AG10803 (cell line): Measurements from ENCODE around the gene OR5K3.
"Not testable (repeated sequence)": the region's sequence is repeated elsewhere in the genome, so short reads cannot be mapped to it uniquely, and the experiment has no call there.

Source experiments
- DNase-seq: peaks from one replicate; pipeline ENCODE4 v3.0.0; 2010; ENCODE audit warnings: low read depth
- H3K4me3 ChIP-seq: 2 replicates; pipeline ENCODE4 v1.5.1; 2011; ENCODE audit warnings: mild to moderate bottlenecking, low read length, control low read depth
- CTCF ChIP-seq: conservative IDR thresholded peaks from 2 replicates; pipeline ENCODE4 v1.5.1; 2011; ENCODE audit warnings: mild to moderate bottlenecking, low read length, control low read depth, inconsistent platforms

The OR5K3 gene

GRCh38 chr3:98376631-98377030 lies 13.8 kb upstream of the OR5K3 start:
- TF ChIP-seq CTCF: no peak
- no peak for DNase-seq

GRCh38 chr3:98388147-98388546 lies 2.3 kb upstream of the OR5K3 start:
- no peak for TF ChIP-seq CTCF
- H3K4me3 ChIP-seq: no peak overlapping the region
- no peak for DNase-seq

More at GRCh38 chr3:98376631-98377030, 13.8 kb upstream of the OR5K3 start:
- no peak overlapping the region for H3K4me3 ChIP-seq

- TF ChIP-seq CTCF: no peak
- no peak overlapping the region for H3K4me3 ChIP-seq
- DNase-seq: no peak
Observed at GRCh38 chr3:98395101-98395500, 4.6 kb downstream of the OR5K3 start.

- H3K4me3 ChIP-seq, DNase-seq: not testable (repeated sequence)
Observed at GRCh38 chr3:98396482-98396881, 6.0 kb downstream of the OR5K3 start.

GRCh38 chr3:98398513-98398912 lies 8.0 kb downstream of the OR5K3 start:
- TF ChIP-seq CTCF: no peak
- DNase-seq: no peak

GRCh38 chr3:98402507-98402906 lies 12.0 kb downstream of the OR5K3 start:
- no peak overlapping the region for H3K4me3 ChIP-seq
- no peak for TF ChIP-seq CTCF
- no peak for DNase-seq

More at GRCh38 chr3:98398513-98398912, 8.0 kb downstream of the OR5K3 start:
- H3K4me3 ChIP-seq: no peak overlapping the region

GRCh38 chr3:98404010-98404409 lies 13.5 kb downstream of the OR5K3 start:
- H3K4me3 ChIP-seq: no peak overlapping the region
- TF ChIP-seq CTCF: no peak
- DNase-seq: no peak

GRCh38 chr3:98406034-98406433 lies 15.6 kb downstream of the OR5K3 start:
- H3K4me3 ChIP-seq: no peak overlapping the region
- no peak for TF ChIP-seq CTCF
- DNase-seq: no peak
